Astrocyte (in vitro differentiated cells and primary cell): ENCODE results near the gene DDIAS. TPM values are rescaled to one million over a fixed set of nuclear protein-coding genes. Genes with fewer than 3 reads are reported as not detected.

Source experiments
- DNase-seq: peaks from one replicate; pipeline ENCODE4 v3.0.0-alpha.2; 2010; ENCODE audit warnings: low read depth
- FAIRE-seq: peaks from 2 replicates; lab custom pipeline; 2011; peaks lifted over from hg19 to GRCh38; lab: Jason Lieb, UNC
- H2AFZ ChIP-seq: 2 replicates; pipeline ENCODE4 v1.6.0; 2012; ENCODE audit warnings: low read depth, low read length, inconsistent platforms
- H3K27ac ChIP-seq: 2 replicates; pipeline ENCODE4 v1.5.1; 2011; ENCODE audit warnings: low read depth, low read length, inconsistent platforms
- H3K27me3 ChIP-seq: 2 replicates; pipeline ENCODE4 v1.6.0; 2011; ENCODE audit warnings: low read length, inconsistent platforms; ENCODE audit not compliant: insufficient read depth
- H3K36me3 ChIP-seq: 2 replicates; pipeline ENCODE4 v1.5.1; 2011; ENCODE audit warnings: low read length, inconsistent platforms; ENCODE audit not compliant: insufficient read depth
- H3K4me1 ChIP-seq: 2 replicates; pipeline ENCODE4 v1.5.1; 2011; ENCODE audit warnings: low read length, inconsistent platforms; ENCODE audit not compliant: insufficient read depth
- H3K4me2 ChIP-seq: 2 replicates; pipeline ENCODE4 v1.6.0; 2012; ENCODE audit warnings: low read length, inconsistent platforms
- H3K4me3 ChIP-seq: 2 replicates; pipeline ENCODE4 v1.5.1; 2011; ENCODE audit warnings: low read depth, mild to moderate bottlenecking, low read length, inconsistent platforms; ENCODE audit not compliant: insufficient read depth
- H3K79me2 ChIP-seq: 2 replicates; pipeline ENCODE4 v1.6.0; 2012; ENCODE audit warnings: mild to moderate bottlenecking, low read length, inconsistent platforms; ENCODE audit not compliant: insufficient read depth
- H3K9ac ChIP-seq: 2 replicates; pipeline ENCODE4 v1.6.0; 2012; ENCODE audit warnings: mild to moderate bottlenecking, low read length, inconsistent platforms
- H3K9me3 ChIP-seq: 2 replicates; pipeline ENCODE4 v1.5.1; 2012; ENCODE audit warnings: low read depth, mild to moderate bottlenecking, low read length, inconsistent platforms; ENCODE audit not compliant: insufficient read depth
- H4K20me1 ChIP-seq: 2 replicates; pipeline ENCODE4 v1.6.0; 2012; ENCODE audit warnings: low read length, inconsistent platforms; ENCODE audit not compliant: insufficient read depth
- H3K27ac Mint-ChIP-seq: one replicate; pipeline ENCODE4 v1.8.0; 2021; ENCODE audit warnings: mild to moderate bottlenecking, mixed read lengths; ENCODE audit not compliant: unreplicated experiment
- H3K27me3 Mint-ChIP-seq: one replicate; pipeline ENCODE4 v1.8.0; 2021; ENCODE audit warnings: low read depth, mixed read lengths; ENCODE audit not compliant: unreplicated experiment
- H3K36me3 Mint-ChIP-seq: one replicate; pipeline ENCODE4 v1.8.0; 2021; ENCODE audit warnings: low read depth, mixed read lengths; ENCODE audit not compliant: unreplicated experiment
- H3K4me1 Mint-ChIP-seq: one replicate; pipeline ENCODE4 v1.8.0; 2021; ENCODE audit warnings: low read depth, mixed read lengths; ENCODE audit not compliant: unreplicated experiment
- H3K4me3 Mint-ChIP-seq: one replicate; pipeline ENCODE4 v1.8.0; 2021; ENCODE audit warnings: mild to moderate bottlenecking, moderate library complexity, mixed read lengths; ENCODE audit not compliant: unreplicated experiment
- H3K9me3 Mint-ChIP-seq: one replicate; pipeline ENCODE4 v1.8.0; 2021; ENCODE audit warnings: mild to moderate bottlenecking, mixed read lengths; ENCODE audit not compliant: unreplicated experiment
- EZH2 ChIP-seq: IDR thresholded peaks from 2 replicates; pipeline ENCODE4 v1.6.1; 2012; ENCODE audit warnings: mild to moderate bottlenecking, low read length, inconsistent platforms; ENCODE audit not compliant: insufficient read depth
- total RNA-seq: library from RNA; stranded (reverse); gene quantifications from 2 replicates; pipeline ENCODE4 v1.2.1, GENCODE V29; 2021
- TF ChIP-seq, protein P1 (sequence below): IDR thresholded peaks from 2 replicates; pipeline ENCODE4 v1.5.1; 2011; ENCODE audit warnings: low read depth, mild to moderate bottlenecking, inconsistent platforms, low read length, moderate library complexity; ENCODE audit not compliant: insufficient read depth

Gene DDIAS
- total RNA-seq, 1 donor from 2014 or later = 4.0 TPM

DNA sequence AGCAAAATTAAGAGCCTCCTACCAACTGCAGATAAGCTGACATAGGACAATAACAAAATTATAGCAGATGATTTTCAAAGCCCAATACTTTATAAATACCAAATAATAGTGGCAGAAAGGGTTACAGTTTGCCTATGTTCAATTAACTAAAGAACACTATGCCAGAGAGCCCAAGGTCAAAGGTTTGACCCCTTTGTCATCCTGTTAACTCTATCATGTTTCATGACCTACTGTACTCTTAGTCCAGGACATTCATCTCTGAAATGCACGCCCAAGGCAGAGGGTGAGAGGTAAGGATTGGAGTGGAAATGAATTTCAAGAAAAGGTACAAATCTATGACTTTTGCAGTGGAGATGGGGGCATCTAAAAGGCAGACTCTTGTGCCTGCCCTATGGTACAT, 70.6 kb downstream of the DDIAS start:
- H3K27me3 Mint-ChIP-seq = no peaks in the 10 kb centered on the region
- Histone ChIP-seq H3K4me1 (no peaks in the 10 kb centered on the region), H3K4me3 (no peak overlapping the region), H3K27ac (no peak overlapping the region), H2AFZ (no peak overlapping the region), H3K27me3 (no peaks in the 10 kb centered on the region), H4K20me1 (no peaks in the 10 kb centered on the region), H3K36me3 (no peaks in the 10 kb centered on the region), H3K4me2 (no peak overlapping the region), H3K9me3 (no peaks in the 10 kb centered on the region), H3K9ac (no peak overlapping the region), H3K79me2 (no peaks in the 10 kb centered on the region)
- TF ChIP-seq EZH2 = no peak
- TF ChIP-seq, protein P1, sequence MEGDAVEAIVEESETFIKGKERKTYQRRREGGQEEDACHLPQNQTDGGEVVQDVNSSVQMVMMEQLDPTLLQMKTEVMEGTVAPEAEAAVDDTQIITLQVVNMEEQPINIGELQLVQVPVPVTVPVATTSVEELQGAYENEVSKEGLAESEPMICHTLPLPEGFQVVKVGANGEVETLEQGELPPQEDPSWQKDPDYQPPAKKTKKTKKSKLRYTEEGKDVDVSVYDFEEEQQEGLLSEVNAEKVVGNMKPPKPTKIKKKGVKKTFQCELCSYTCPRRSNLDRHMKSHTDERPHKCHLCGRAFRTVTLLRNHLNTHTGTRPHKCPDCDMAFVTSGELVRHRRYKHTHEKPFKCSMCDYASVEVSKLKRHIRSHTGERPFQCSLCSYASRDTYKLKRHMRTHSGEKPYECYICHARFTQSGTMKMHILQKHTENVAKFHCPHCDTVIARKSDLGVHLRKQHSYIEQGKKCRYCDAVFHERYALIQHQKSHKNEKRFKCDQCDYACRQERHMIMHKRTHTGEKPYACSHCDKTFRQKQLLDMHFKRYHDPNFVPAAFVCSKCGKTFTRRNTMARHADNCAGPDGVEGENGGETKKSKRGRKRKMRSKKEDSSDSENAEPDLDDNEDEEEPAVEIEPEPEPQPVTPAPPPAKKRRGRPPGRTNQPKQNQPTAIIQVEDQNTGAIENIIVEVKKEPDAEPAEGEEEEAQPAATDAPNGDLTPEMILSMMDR = no peak
- no peaks in the 10 kb centered on the region for H3K4me1 Mint-ChIP-seq
- no peak overlapping the region for H3K4me3 Mint-ChIP-seq
- no peak overlapping the region for H3K27ac Mint-ChIP-seq
- DNase-seq = no peak
- H3K9me3 Mint-ChIP-seq = no peaks in the 10 kb centered on the region
- no peak for FAIRE-seq
- no peaks in the 10 kb centered on the region for H3K36me3 Mint-ChIP-seq

DNA sequence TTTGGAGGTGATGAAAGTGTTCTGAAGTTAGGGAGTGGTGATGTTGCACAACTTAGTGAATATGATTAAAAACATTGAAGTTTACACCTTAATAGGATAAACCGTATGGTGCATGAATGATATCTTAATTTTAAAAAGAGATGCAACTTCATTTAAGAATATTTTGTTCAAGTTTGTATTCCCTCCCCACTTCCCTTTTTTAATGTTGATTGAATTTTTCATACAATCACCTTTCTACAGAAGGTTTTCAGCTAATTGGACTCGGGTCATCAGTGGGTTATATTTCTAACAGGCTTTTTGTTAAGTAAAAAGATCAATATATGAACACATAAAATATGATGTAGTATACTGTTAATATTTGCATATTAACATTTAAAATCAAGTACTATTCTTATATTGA, 72.6 kb downstream of the DDIAS start:
- Mint-ChIP-seq H3K36me3 (no peaks in the 10 kb centered on the region), H3K4me3 (no peak overlapping the region), H3K27me3 (no peaks in the 10 kb centered on the region), H3K4me1 (peaks cover 15% of the 10 kb centered on the region), H3K9me3 (no peaks in the 10 kb centered on the region), H3K27ac (no peak overlapping the region)
- Histone ChIP-seq H3K27ac (no peak overlapping the region), H4K20me1 (no peaks in the 10 kb centered on the region), H3K4me2 (no peak overlapping the region), H2AFZ (no peak overlapping the region), H3K4me1 (peaks cover 14% of the 10 kb centered on the region), H3K79me2 (no peaks in the 10 kb centered on the region), H3K9me3 (no peaks in the 10 kb centered on the region), H3K36me3 (no peaks in the 10 kb centered on the region), H3K9ac (no peak overlapping the region), H3K27me3 (no peaks in the 10 kb centered on the region), H3K4me3 (no peak overlapping the region)
- DNase-seq = no peak
- no peak for TF ChIP-seq EZH2
- TF ChIP-seq, protein P1 = no peak
- no peak for FAIRE-seq

- TF ChIP-seq EZH2 = no peak
- TF ChIP-seq, protein P1 = no peak
- Histone ChIP-seq H3K4me2 (no peak overlapping the region), H4K20me1 (no peaks in the 10 kb centered on the region), H3K4me1 (peaks cover 21% of the 10 kb centered on the region), H3K4me3 (no peak overlapping the region), H3K27ac (no peak overlapping the region), H3K27me3 (no peaks in the 10 kb centered on the region), H2AFZ (no peak overlapping the region), H3K36me3 (no peaks in the 10 kb centered on the region), H3K9me3 (no peaks in the 10 kb centered on the region), H3K9ac (no peak overlapping the region), H3K79me2 (no peaks in the 10 kb centered on the region)
- Mint-ChIP-seq H3K27me3 (no peaks in the 10 kb centered on the region), H3K36me3 (no peaks in the 10 kb centered on the region), H3K4me1 (peaks cover 22% of the 10 kb centered on the region), H3K9me3 (no peaks in the 10 kb centered on the region), H3K4me3 (no peak overlapping the region), H3K27ac (no peak overlapping the region)
- FAIRE-seq (no peak), DNase-seq (no peak)
Measured at GRCh38 chr11:82974851-82975250, 73.3 kb downstream of the DDIAS start.
